SK-N-SH treated with all-trans-retinoic acid at 6 μM for 48 hours (cell line): ENCODE data around the gene TBXAS1.

ENCODE experiments used
- ATAC-seq: fragments of 200-7000 bp; cut with Tn5 transposase; 3 replicates; pipeline ENCODE4 v1.9.1; 2020; ENCODE audit warnings: mild to moderate bottlenecking, moderate library complexity
- ARNTL ChIP-seq: fragments of 450-650 bp; formaldehyde crosslinking; IDR thresholded peaks from 2 replicates; pipeline ENCODE4 v1.5.0; 2020; ENCODE audit warnings: low read depth, mild to moderate bottlenecking, moderate library complexity, borderline replicate concordance
- BACH2 ChIP-seq: fragments of 250-450 bp; sonication (Bioruptor Pico); IDR thresholded peaks from 2 replicates; pipeline ENCODE4 v1.9.0; 2021; ENCODE audit warnings: mild to moderate bottlenecking, borderline replicate concordance
- CSRNP3 ChIP-seq: fragments of 250-450 bp; sonication (Bioruptor Pico); IDR thresholded peaks from 2 replicates; pipeline ENCODE4 v1.5.1; 2021; ENCODE audit warnings: mild to moderate bottlenecking, moderate library complexity
- ESRRG ChIP-seq: fragments of 250-450 bp; sonication (Bioruptor Pico); IDR thresholded peaks from 2 replicates; pipeline ENCODE4 v1.6.1; 2021; ENCODE audit warnings: mild to moderate bottlenecking
- GLIS3 ChIP-seq: fragments of 250-450 bp; sonication (Bioruptor Pico); IDR thresholded peaks from 2 replicates; pipeline ENCODE4 v1.5.0; 2020; ENCODE audit warnings: mild to moderate bottlenecking, moderate library complexity
- ISL1 ChIP-seq: fragments of 250-450 bp; sonication (Bioruptor Pico); IDR thresholded peaks from 2 replicates; pipeline ENCODE4 v2.1.2; 2022; ENCODE audit warnings: mild to moderate bottlenecking, moderate library complexity
- OSR1 ChIP-seq: fragments of 250-450 bp; sonication (Bioruptor Pico); IDR thresholded peaks from 2 replicates; pipeline ENCODE4 v1.8.0; 2022; ENCODE audit warnings: moderate library complexity, mild to moderate bottlenecking, inconsistent platforms
- PPARA ChIP-seq: fragments of 250-450 bp; sonication (Bioruptor Pico); IDR thresholded peaks from 2 replicates; pipeline ENCODE4 v1.5.0; 2020; ENCODE audit warnings: mild to moderate bottlenecking, borderline replicate concordance
- RARB ChIP-seq: fragments of 250-450 bp; sonication (Bioruptor Pico); IDR thresholded peaks from 2 replicates; pipeline ENCODE4 v1.8.0; 2021; ENCODE audit warnings: mild to moderate bottlenecking, moderate library complexity
- SNAI2 ChIP-seq: fragments of 250-450 bp; sonication (Bioruptor Pico); IDR thresholded peaks from 2 replicates; pipeline ENCODE4 v1.5.0; 2020; ENCODE audit warnings: mild to moderate bottlenecking, moderate library complexity
- TCF4 ChIP-seq: fragments of 250-450 bp; sonication (Bioruptor Pico); IDR thresholded peaks from 2 replicates; pipeline ENCODE4 v1.8.0; 2021; ENCODE audit warnings: mild to moderate bottlenecking, moderate library complexity, borderline replicate concordance
- TOX ChIP-seq: fragments of 250-450 bp; sonication (Bioruptor Pico); IDR thresholded peaks from 2 replicates; pipeline ENCODE4 v1.8.0; 2021; ENCODE audit warnings: mild to moderate bottlenecking, moderate library complexity, borderline replicate concordance
- TSHZ2 ChIP-seq: fragments of 250-450 bp; sonication (Bioruptor Pico); IDR thresholded peaks from 2 replicates; pipeline ENCODE4 v1.5.0; 2020; ENCODE audit warnings: mild to moderate bottlenecking, moderate library complexity
- ZC3H10 ChIP-seq: fragments of 250-450 bp; sonication (Bioruptor Pico); IDR thresholded peaks from 2 replicates; pipeline ENCODE4 v1.5.1; 2021; ENCODE audit warnings: mild to moderate bottlenecking, moderate library complexity
- ZFP3 ChIP-seq: fragments of 250-450 bp; sonication (Bioruptor Pico); IDR thresholded peaks from 2 replicates; pipeline ENCODE4 v1.5.0; 2020; ENCODE audit warnings: mild to moderate bottlenecking, moderate library complexity
- ZFP30 ChIP-seq: fragments of 450-650 bp; formaldehyde crosslinking; IDR thresholded peaks from 2 replicates; pipeline ENCODE4 v1.5.0; 2022; ENCODE audit warnings: mild to moderate bottlenecking, moderate library complexity
- ZNF565 ChIP-seq: fragments of 450-650 bp; formaldehyde crosslinking; conservative IDR thresholded peaks from 2 replicates; pipeline ENCODE4 v1.5.0; 2020; ENCODE audit warnings: low read depth, mild to moderate bottlenecking, moderate library complexity
- ZNF70 ChIP-seq: fragments of 450-650 bp; formaldehyde crosslinking; IDR thresholded peaks from 2 replicates; pipeline ENCODE4 v1.5.0; 2020; ENCODE audit warnings: mild to moderate bottlenecking, moderate library complexity
- ZNF8 ChIP-seq: fragments of 450-650 bp; formaldehyde crosslinking; IDR thresholded peaks from 2 replicates; pipeline ENCODE4 v1.5.0; 2020; ENCODE audit warnings: mild to moderate bottlenecking, moderate library complexity
- TF ChIP-seq, protein P1 (sequence below): fragments of 250-450 bp; sonication (Bioruptor Pico); IDR thresholded peaks from 2 replicates; pipeline ENCODE4 v1.5.1; 2020; ENCODE audit warnings: low read depth, mild to moderate bottlenecking, moderate library complexity
- TF ChIP-seq, protein P2 (sequence below): fragments of 250-450 bp; sonication (Bioruptor Pico); IDR thresholded peaks from 2 replicates; pipeline ENCODE4 v1.8.0; 2021; ENCODE audit warnings: low read depth, mild to moderate bottlenecking, moderate library complexity, borderline replicate concordance
- TF ChIP-seq, protein P3 (sequence below): fragments of 250-450 bp; sonication (Bioruptor Pico); IDR thresholded peaks from 2 replicates; pipeline ENCODE4 v1.8.0; 2020; ENCODE audit warnings: mild to moderate bottlenecking, moderate library complexity, borderline replicate concordance

The TBXAS1 gene

DNA sequence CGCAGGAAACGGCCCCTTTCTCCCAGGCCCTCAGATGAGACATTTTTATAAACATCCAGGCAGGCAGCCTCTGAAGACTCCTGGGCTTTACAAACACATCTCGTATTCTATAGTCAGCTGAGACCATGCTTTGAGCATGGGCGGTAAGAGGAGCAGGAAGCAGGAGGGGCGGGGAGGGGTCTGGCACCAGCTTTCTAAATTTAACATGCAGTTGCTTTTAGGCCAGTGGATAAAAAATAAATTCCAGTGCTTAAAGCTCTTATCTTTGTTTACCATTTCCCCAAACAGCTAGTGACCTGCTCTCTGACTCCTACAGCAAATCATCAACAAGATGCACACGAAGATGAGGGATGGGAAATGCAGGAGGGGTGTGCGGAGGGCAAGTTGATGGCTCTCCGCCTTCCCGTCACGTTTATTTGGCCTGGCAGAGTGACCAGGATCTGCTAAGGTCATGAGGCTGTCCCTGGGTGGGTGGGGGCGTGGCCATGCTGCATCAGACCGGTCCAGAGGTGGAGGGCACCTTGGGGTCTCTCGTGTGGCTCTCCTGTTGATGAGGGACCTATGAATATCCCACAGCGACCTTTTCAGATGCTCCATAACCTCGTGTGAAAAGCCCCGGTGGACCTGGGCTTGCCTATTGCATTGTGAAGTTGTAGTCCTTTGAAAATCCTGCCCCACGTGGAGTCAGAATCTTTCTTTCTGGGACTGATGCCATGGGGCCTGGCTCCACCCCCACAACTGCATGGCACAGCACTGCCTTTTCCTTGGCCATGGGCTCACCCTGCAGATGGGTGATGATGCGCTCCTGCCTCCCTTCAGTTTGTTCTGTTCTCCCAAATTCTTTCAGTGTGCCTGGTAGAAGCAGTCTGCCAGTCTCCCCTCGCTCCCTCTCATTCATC, 166.2 kb downstream of the TBXAS1 start:
- peak; percentile 72 for ATAC-seq
- TF ChIP-seq ESRRG (no peak), ISL1 (CRISPR knock-in tag) (no peak), GLIS3 (no peak), ZNF8 (CRISPR knock-in tag) (no peak)
- TF ChIP-seq, protein P1, sequence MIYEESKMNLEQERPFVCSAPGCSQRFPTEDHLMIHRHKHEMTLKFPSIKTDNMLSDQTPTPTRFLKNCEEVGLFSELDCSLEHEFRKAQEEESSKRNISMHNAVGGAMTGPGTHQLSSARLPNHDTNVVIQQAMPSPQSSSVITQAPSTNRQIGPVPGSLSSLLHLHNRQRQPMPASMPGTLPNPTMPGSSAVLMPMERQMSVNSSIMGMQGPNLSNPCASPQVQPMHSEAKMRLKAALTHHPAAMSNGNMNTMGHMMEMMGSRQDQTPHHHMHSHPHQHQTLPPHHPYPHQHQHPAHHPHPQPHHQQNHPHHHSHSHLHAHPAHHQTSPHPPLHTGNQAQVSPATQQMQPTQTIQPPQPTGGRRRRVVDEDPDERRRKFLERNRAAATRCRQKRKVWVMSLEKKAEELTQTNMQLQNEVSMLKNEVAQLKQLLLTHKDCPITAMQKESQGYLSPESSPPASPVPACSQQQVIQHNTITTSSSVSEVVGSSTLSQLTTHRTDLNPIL (CRISPR knock-in tag): no peak

DNA sequence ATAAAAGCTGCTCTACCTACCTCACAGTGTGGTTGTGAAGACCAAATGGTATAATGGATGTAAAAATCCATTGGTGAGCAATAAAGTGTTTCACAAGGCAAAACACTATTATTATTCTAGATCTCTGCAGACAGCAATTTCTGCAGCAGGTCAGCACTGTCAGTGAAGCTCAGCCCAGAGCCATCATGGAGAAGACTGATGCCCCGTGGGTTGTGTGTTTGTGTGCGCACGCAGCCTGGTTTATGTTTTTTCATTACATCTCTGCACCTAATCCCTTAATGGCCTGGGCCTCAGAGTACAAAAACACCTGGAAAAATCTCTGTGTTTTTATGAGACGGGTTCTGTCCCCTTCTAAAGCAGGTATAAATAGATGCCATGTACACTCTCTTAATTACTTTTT, 169.5 kb downstream of the TBXAS1 start:
- TF ChIP-seq ZFP30 (CRISPR knock-in tag): no peak
- no peak for TF ChIP-seq ISL1 (CRISPR knock-in tag)
- TF ChIP-seq, protein P2, sequence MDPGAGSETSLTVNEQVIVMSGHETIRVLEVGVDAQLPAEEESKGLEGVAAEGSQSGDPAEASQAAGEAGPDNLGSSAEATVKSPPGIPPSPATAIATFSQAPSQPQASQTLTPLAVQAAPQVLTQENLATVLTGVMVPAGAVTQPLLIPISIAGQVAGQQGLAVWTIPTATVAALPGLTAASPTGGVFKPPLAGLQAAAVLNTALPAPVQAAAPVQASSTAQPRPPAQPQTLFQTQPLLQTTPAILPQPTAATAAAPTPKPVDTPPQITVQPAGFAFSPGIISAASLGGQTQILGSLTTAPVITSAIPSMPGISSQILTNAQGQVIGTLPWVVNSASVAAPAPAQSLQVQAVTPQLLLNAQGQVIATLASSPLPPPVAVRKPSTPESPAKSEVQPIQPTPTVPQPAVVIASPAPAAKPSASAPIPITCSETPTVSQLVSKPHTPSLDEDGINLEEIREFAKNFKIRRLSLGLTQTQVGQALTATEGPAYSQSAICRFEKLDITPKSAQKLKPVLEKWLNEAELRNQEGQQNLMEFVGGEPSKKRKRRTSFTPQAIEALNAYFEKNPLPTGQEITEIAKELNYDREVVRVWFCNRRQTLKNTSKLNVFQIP (CRISPR knock-in tag): no peak
- no peak for TF ChIP-seq TCF4 (CRISPR knock-in tag)
- no peak for TF ChIP-seq SNAI2
- TF ChIP-seq ZNF70: no peak
- no peak for TF ChIP-seq ESRRG
- TF ChIP-seq ZC3H10 (CRISPR knock-in tag): no peak
- no peak for TF ChIP-seq ZNF8 (CRISPR knock-in tag)
- no peak for TF ChIP-seq TOX
- TF ChIP-seq PPARA (CRISPR knock-in tag): no peak
- TF ChIP-seq ZFP3 (CRISPR knock-in tag): no peak
- no peak for TF ChIP-seq RARB
- TF ChIP-seq, protein P3, sequence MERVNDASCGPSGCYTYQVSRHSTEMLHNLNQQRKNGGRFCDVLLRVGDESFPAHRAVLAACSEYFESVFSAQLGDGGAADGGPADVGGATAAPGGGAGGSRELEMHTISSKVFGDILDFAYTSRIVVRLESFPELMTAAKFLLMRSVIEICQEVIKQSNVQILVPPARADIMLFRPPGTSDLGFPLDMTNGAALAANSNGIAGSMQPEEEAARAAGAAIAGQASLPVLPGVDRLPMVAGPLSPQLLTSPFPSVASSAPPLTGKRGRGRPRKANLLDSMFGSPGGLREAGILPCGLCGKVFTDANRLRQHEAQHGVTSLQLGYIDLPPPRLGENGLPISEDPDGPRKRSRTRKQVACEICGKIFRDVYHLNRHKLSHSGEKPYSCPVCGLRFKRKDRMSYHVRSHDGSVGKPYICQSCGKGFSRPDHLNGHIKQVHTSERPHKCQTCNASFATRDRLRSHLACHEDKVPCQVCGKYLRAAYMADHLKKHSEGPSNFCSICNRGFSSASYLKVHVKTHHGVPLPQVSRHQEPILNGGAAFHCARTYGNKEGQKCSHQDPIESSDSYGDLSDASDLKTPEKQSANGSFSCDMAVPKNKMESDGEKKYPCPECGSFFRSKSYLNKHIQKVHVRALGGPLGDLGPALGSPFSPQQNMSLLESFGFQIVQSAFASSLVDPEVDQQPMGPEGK (CRISPR knock-in tag): no peak
- no peak for TF ChIP-seq ARNTL (CRISPR knock-in tag)
- TF ChIP-seq, protein P1 (CRISPR knock-in tag): no peak
- no peak for TF ChIP-seq ZNF565 (CRISPR knock-in tag)
- TF ChIP-seq CSRNP3: no peak
- no peak for TF ChIP-seq OSR1 (CRISPR knock-in tag)
- TF ChIP-seq, all 23 proteins: peak for 0
- no peak for ATAC-seq

- no peak for ATAC-seq
- TF ChIP-seq ZNF70: no peak
- TF ChIP-seq TSHZ2 (CRISPR knock-in tag): no peak
- TF ChIP-seq BACH2 (CRISPR knock-in tag): no peak
- no peak for TF ChIP-seq TCF4 (CRISPR knock-in tag)
- no peak for TF ChIP-seq ZC3H10 (CRISPR knock-in tag)
- TF ChIP-seq TOX: no peak
- no peak for TF ChIP-seq ZNF565 (CRISPR knock-in tag)
- TF ChIP-seq, protein P1 (CRISPR knock-in tag): no peak
- no peak for TF ChIP-seq ZFP30 (CRISPR knock-in tag)
- no peak for TF ChIP-seq ZFP3 (CRISPR knock-in tag)
- TF ChIP-seq, protein P2 (CRISPR knock-in tag): no peak
- TF ChIP-seq RARB: no peak
Observed at GRCh38 chr7:139999516-139999915, 170.5 kb downstream of the TBXAS1 start.
